Type B pancreatic cell (in vitro differentiated cells): ENCODE results near the gene ALG2. TPM values are rescaled to one million over a fixed set of nuclear protein-coding genes. Genes with fewer than 3 reads are reported as not detected.

Experiments
- DNase-seq: peaks from one replicate; pipeline ENCODE4 v3.0.0; 2021; ENCODE audit warnings: mixed read lengths; ENCODE audit not compliant: unreplicated experiment; ENCODE audit errors: extremely low spot score
- H3K27ac Mint-ChIP-seq: 2 replicates; pipeline ENCODE4 v1.8.0; 2021; ENCODE audit warnings: mild to moderate bottlenecking, mixed read lengths
- H3K27me3 Mint-ChIP-seq: 2 replicates; pipeline ENCODE4 v1.8.0; 2021; ENCODE audit warnings: mixed read lengths
- H3K36me3 Mint-ChIP-seq: 2 replicates; pipeline ENCODE4 v1.8.0; 2021; ENCODE audit warnings: mixed read lengths
- H3K4me1 Mint-ChIP-seq: one replicate; pipeline ENCODE4 v1.8.0; 2021; ENCODE audit warnings: mixed read lengths; ENCODE audit not compliant: unreplicated experiment
- H3K4me3 Mint-ChIP-seq: 2 replicates; pipeline ENCODE4 v1.8.0; 2021; ENCODE audit warnings: mild to moderate bottlenecking, mixed read lengths
- H3K9me3 Mint-ChIP-seq: 2 replicates; pipeline ENCODE4 v1.8.0; 2021; ENCODE audit warnings: mixed read lengths
- total RNA-seq: library from RNA; stranded (reverse); gene quantifications from 2 replicates; pipeline ENCODE4 v1.2.1, GENCODE V29; 2021; ENCODE audit warnings: low replicate concordance
- TF ChIP-seq, protein P1 (sequence below): fragments of 200-600 bp; sonication (generic); conservative IDR thresholded peaks from 2 replicates; pipeline ENCODE4 v1.5.0; 2021; ENCODE audit warnings: antibody characterized with exemption, mild to moderate bottlenecking

ALG2 gene
- total RNA-seq, 1 donor from 2014 or later, result 35.3 TPM

DNA sequence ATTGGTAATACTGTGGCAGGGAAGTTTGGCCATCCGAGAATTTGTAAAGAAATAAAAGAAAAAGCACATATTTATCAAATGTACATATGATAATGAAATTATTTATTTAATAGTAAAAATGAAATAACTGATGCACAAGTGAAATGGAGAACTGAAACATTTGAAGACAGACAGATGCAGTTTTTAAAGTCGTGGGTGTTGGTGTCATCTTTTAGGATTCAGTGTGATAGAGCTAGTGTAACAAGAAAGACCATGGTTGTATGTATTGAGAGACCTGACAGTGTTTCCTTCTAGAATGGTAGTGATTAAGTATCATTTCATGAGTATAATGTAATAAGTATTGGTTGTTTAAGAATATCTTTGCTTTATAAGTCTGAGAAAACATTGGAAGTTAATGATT, 2.7 kb upstream of the ALG2 start:
- TF ChIP-seq, protein P1, sequence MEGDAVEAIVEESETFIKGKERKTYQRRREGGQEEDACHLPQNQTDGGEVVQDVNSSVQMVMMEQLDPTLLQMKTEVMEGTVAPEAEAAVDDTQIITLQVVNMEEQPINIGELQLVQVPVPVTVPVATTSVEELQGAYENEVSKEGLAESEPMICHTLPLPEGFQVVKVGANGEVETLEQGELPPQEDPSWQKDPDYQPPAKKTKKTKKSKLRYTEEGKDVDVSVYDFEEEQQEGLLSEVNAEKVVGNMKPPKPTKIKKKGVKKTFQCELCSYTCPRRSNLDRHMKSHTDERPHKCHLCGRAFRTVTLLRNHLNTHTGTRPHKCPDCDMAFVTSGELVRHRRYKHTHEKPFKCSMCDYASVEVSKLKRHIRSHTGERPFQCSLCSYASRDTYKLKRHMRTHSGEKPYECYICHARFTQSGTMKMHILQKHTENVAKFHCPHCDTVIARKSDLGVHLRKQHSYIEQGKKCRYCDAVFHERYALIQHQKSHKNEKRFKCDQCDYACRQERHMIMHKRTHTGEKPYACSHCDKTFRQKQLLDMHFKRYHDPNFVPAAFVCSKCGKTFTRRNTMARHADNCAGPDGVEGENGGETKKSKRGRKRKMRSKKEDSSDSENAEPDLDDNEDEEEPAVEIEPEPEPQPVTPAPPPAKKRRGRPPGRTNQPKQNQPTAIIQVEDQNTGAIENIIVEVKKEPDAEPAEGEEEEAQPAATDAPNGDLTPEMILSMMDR, result no peak
- no peaks in the 10 kb centered on the region for H3K27me3 Mint-ChIP-seq
- no peaks in the 10 kb centered on the region for H3K9me3 Mint-ChIP-seq
- peak overlapping the region; percentile 46 for H3K27ac Mint-ChIP-seq
- H3K36me3 Mint-ChIP-seq, result peaks cover 15% of the 10 kb centered on the region
- H3K4me3 Mint-ChIP-seq, result peak overlapping the region; percentile 56
- peaks cover 20% of the 10 kb centered on the region for H3K4me1 Mint-ChIP-seq
- DNase-seq, result no peak

DNA sequence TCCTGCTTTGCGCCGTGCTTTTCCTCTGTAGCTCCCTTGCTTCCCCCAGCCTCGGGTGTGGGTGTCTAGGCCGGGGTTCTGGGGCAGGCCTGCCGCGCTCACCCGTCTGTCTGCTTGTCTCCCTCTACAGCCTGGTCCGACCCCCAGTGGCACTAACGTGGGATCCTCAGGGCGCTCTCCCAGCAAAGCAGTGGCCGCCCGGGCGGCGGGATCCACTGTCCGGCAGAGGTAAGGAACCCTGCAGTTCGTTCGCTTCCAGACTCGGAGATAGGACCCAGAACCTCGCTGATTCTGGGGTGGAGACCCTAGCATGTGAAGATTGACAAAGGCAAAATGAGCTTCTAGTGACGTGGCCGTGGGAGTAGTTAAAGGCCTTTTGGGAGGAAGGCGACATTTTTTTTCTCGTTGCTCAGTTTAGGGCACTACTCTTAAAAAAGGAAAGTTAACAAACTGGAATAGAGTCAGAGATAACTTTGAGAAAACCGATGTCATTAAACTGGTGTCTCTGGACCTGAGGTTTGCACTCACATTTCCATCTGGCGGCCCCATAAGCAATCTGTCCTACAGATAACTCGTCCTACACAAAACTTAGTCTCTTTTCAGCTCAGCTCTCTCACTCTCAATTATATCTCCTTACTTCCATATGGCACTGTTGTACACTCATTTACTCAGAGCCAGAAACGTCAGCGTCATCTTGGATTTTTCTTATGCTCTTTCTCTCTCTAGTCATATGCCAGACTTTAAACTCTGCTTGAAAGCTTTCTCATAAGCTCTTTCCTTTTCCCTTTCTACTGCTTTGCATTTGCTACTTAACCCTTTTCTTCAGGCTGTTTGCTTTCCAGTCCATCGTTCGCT, 901 bp upstream of the ALG2 start:
- H3K27ac Mint-ChIP-seq, result peak overlapping the region; percentile 100
- TF ChIP-seq, protein P1, result no peak
- no peaks in the 10 kb centered on the region for H3K9me3 Mint-ChIP-seq
- no peaks in the 10 kb centered on the region for H3K27me3 Mint-ChIP-seq
- H3K4me1 Mint-ChIP-seq, result peaks cover 24% of the 10 kb centered on the region
- no peak for DNase-seq
- peaks cover 23% of the 10 kb centered on the region for H3K36me3 Mint-ChIP-seq
- peak overlapping the region; percentile 98 for H3K4me3 Mint-ChIP-seq

DNA sequence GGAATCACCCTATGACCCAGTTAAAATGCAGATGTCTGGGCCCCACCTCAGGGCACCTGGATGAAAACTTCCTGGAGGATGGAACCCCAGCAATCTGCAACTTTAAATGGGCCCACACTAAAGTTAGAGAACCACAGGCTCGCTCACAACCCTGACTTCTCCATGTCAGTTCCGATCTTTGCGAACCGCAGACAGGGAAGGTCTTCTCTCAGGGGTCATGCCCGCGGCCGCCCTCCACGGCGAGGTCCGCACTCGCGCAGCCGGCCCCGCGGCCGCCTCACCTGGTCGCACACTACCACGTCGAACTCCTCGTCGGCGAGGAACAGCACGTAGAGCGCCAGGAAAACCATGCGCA, 499 bp downstream of the ALG2 start:
- Mint-ChIP-seq H3K4me1 (peaks cover 24% of the 10 kb centered on the region), H3K27ac (peak overlapping the region; percentile 90), H3K9me3 (no peaks in the 10 kb centered on the region), H3K36me3 (peaks cover 32% of the 10 kb centered on the region), H3K4me3 (peak overlapping the region; percentile 98), H3K27me3 (no peaks in the 10 kb centered on the region)
- DNase-seq, result no peak
- TF ChIP-seq, protein P1, result no peak

DNA sequence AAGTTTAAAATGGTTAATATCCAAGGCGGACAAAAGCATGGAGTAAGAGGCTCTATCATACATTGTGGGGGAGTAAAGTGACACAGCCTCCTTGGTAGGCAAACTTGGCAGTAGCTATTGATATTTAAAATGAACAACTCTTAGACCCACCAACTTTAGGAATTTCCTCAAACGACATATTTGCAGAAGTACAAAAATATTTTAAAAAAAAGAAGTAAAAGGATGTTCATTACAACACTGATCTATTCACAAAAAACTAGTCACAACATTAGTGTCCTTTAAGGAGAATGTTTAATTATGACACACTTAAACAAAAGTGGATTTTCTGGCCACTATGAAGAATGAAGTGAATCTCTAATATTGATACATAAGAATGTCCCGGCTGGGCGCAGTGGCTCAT, 1.7 kb downstream of the ALG2 start:
- H3K4me1 Mint-ChIP-seq, result peaks cover 24% of the 10 kb centered on the region
- no peaks in the 10 kb centered on the region for H3K9me3 Mint-ChIP-seq
- no peak for DNase-seq
- H3K27me3 Mint-ChIP-seq, result no peaks in the 10 kb centered on the region
- TF ChIP-seq, protein P1, result no peak
- H3K27ac Mint-ChIP-seq, result peak overlapping the region; percentile 44
- peaks cover 36% of the 10 kb centered on the region for H3K36me3 Mint-ChIP-seq
- H3K4me3 Mint-ChIP-seq, result peak overlapping the region; percentile 77

DNA sequence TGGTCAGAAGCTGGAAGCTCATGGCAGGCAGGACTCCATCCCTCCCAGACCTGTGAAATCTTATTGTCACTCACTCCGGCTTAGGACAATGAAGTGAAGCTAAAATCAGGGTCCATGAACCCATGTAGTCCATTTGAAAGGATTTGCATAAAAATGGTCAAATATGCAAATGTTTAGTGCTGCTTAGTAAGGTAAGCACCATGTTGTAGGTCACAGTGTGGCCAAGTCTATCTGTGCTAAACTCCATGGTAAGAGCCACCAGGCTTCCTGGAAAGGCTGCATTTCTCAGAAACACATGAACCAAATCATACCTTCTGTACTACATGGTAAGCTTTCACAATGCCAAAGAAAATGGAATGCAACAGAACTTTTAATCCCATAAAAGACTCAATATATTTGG, 5.7 kb downstream of the ALG2 start:
- no peak for DNase-seq
- Mint-ChIP-seq H3K27me3 (no peaks in the 10 kb centered on the region), H3K4me3 (no peak overlapping the region), H3K27ac (no peak overlapping the region), H3K9me3 (peaks cover 8% of the 10 kb centered on the region), H3K36me3 (peaks cover 47% of the 10 kb centered on the region), H3K4me1 (peaks cover 14% of the 10 kb centered on the region)
- TF ChIP-seq, protein P1, result no peak
